Fibroblast of skin of abdomen (primary cell): ENCODE measurements around the gene RSPH6A.
"Not testable (repeated sequence)": the region's sequence is repeated elsewhere in the genome, so short reads cannot be mapped to it uniquely, and the experiment has no call there.

Source experiments
- DNase-seq: peaks from one replicate; pipeline ENCODE4 v3.0.0-alpha.2; 2013

RSPH6A gene

DNA sequence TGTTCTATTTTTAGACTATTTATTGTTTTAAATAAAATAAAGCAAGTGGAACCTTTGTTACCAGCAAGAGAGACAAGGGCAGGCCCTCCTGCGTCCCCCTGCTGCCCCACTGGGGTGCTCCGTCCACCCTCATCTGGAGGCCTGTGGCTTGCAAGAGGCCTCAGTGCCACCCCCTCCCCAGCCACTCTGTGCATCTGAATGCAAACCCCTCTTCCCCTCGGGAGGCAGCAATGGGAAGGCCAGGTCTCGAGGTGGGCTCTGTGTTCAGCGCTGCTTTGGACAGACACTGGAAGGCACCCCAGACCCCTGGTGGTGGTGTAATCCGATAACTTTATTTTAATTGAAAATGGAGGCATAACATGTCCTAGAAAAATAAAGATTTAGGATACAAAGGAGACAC, 50.6 kb downstream of the RSPH6A start:
- DNase-seq, result no peak

DNA sequence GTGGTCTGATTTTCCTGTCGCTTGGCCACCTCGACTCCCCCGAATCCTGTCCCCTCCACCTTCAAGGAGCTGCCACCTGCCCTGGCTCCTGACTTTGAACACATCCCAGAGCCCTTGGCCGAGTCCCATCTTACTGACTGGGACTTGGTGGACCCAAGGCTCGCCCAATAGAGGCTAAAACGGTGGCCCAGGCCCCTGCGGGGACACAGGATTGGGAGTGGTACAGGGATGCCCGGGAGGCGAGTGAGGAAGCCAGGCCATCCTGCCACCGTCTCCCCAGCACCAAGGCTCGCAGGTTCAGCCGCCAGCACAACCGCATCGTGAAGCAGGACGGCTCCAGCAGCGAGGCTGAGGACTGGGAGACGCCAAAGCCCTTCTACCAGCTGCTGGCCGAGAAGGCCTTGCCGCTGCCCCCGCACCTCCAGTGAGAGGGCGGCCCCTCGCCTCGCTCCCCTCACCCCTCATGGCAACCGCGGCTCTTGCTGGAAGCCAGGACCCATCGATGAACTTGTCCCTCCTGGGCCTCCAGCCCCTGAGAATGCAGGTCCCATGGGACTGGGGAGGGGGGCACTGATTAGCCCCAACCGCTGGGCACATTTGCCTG, 51.3 kb downstream of the RSPH6A start:
- no peak for DNase-seq

DNA sequence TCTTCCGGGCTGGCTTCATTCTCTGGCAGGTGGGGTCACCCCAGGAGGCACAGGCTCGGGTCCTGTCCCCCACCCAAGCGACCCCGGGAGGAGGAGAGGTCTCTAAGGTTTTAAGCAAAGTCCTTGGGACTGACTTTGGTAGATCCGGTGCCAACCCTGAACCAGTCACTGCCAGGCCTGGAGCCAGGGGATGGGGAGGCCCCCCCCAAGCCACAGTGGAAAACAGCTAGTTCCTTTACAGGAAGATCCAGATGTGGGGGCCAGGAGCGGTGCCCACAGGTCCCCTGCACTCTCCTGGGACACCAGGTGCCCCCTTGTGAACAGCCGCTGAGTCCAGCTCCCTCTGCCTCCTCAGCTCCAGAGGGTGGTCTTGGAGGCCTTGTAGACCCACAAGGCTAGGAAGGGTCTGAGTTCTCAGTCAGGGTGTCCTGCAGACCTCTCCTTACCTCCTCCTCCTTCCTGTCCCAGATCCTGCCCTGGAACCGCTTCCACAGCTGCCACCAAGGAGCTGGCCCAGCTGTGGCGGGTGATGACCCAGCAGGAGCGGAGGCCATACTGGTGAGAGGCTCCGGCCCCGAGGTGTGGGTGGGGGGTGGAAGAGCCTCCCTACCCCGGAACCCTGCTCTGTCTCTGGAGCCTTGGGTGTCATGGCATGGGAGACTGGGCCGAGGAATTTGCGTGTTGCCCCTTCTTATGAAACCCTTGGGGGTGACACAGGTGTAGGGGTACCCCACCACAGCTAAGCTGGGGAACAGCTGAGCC, 52.1 kb downstream of the RSPH6A start:
- no peak for DNase-seq

DNA sequence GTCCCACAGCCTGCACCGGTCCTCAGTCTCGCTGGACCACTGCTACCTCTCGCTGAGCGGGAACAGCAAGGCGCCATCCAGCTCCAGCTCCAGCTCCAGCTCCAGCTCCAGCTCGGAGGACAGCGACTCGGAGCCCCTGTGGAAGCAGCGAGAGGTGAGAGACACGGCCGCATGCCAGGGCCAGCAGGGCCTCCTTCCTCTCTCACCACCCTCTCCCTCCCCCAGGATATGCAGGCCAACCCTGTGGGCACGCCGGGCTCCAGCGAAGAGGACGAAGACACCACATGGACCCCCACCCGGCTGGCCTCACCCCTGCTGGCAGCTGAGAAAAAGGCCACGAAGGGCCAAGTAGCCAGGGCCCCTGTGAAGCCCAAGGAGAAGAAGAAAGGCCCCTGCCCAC, 53.4 kb downstream of the RSPH6A start:
- no peak for DNase-seq

DNA sequence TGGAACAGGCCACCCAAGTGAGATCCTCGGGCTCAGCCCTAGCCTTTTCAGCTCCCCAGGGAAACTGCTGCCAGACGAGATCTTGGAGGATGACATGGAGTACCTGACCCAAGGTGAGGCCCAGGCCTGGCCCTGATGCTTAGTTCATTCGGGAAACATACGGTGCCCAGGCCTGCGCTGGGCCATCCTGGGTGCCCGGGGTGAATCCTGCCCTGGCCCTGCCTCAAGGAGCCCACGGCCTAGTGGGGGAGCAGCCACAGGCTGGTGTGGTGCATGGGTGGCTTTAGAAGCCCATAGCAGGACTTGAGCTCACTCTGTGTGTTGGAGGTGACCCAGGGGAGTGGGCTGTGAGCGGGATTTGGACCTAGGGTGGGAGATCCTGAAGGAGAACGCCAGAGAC, 56.2 kb downstream of the RSPH6A start:
- DNase-seq, result no peak

DNA sequence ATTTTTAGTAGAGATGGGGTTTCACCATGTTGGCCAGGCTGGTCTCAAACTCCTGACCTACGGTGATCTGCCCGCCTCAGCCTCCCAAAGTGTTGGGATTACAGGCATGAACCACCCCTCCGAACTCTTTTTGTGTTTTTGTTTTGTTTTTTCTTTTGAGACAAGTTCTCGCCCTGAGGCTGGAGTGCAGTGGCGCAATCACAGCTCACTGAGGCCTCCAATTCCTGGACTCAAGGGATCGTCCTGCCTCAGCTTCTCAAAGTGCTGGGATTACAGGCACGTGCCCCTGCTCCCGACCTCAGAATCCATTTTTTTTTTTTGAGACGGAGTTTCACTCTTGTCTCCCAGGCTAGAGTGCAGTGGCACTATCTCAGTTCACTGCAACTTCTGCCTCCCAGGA, 57.4 kb downstream of the RSPH6A start:
- no peak for DNase-seq

DNA sequence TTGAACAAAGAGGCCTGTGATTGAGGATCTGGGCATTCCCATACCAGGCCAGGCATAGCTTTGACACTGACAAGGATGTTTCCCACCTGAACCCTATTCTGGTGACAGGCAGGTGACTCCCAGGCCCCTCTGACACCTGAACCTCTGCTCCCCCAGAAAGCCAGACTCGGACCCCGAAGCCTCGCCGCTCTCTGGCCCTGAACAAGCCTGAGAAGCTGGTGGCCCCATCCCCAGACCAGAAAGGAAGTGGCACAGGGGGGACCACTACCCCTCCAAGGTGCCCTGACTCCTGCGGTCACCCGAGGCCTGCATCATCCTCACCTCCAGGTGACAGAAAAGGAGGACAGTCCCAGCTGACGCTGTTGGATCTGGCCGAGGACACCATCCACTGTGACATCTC, 60.8 kb downstream of the RSPH6A start:
- no peak for DNase-seq

DNA sequence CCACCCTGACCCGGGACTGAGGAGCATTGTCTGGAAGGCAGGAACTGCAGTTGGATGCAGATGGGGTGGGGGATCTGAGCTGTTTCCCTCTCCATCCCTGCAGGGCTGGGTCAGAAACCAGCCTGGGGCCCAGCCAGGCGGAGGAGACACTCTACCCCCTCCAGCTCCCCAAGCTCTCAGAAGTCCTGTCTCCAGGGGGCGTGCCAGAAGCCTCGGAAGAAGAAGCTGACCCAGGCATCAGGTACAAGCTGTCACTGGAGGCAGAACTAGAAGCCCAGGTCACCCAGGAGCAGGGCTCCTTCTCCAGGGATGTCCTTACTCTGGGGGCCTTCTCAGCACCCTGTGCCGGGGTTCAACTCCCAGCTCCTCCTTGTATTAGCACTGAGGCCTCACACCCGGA, 61.6 kb downstream of the RSPH6A start:
- DNase-seq, result no peak

DNA sequence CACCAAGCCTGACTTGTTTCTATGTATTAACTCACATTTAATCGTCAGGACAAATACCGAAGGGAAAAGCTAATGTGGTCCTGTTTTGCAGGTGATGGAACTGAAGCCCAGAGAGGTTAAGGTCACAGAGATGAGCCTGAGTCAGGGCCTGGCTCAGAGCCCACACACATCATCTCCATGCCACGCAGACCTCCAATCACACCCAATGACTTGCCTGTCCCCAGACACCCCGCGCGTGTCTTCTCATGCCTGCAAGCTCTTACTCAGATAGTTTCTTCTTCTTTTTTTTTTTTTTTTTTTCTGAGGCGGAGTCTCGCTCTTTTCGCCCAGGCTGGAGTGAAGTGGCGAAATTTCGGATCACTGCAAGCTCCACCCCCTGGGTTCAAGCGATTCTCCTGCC, 62.5 kb downstream of the RSPH6A start:
- DNase-seq, result no peak

DNA sequence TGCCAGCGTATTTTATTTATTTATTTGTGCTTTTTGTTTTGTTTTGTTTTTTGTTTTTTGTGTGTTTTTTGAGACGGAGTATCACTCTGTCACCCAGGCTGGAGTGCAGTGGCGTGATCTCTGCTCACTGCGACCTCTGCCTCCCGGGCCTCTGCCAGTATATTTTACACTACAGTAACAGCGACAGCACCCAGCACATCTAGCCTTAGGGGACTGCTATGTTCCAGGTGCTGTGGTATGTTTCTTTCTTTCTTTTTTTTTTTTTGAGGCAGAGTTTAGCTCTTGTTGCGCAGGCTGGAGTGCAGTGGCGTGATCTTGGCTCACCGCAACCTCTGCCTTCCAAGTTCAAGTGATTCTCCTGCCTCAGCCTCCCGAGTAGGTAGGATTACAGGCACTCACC, 63.6 kb downstream of the RSPH6A start:
- not testable (repeated sequence) for DNase-seq

DNA sequence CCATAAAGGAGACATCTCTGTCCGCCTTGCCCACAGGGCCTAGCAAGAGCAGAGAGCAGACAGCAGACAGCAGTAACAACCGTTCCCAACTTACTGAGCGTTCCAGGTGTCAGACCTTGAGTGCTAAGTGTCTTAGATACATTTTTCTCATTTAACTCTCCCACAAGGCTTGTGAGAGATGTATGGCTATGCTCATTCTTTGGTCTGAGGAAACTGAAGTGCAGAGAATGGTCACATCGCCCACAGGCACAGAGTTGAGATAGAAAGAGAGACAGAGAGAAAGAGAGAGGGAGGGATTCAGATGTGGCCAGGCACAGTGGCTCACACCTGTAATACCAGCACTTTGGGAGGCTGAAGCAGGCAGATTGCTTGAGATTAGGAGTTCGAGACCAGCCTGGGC, 67.6 kb downstream of the RSPH6A start:
- no peak for DNase-seq

DNA sequence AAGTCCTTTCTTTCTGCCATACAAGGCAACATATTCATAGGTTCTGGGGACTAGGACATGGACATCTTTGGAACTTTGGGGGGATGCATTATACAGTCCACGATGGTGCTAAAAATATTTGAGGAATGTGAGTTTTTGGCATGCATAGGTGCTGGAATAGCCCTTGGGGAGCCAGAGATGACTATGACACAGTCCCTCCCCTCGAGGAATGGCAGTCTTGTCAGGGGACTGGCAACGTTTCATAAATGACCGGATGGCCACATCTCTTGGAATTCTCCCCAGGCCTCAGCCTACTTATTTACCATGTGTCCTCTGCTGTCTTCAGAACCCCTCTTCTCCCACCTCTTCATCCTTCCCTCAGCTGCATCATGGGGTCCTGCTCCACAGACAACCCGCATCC, 68.2 kb downstream of the RSPH6A start:
- DNase-seq, result no peak
